H9 (cell line): ENCODE results near the gene WDR5. TPM values are rescaled to one million over a fixed set of nuclear protein-coding genes. Genes with fewer than 3 reads are reported as not detected.

ENCODE experiments used
- DNase-seq: peaks from one replicate; pipeline ENCODE4 v3.0.0-alpha.2; 2017
- H2AFZ ChIP-seq: one replicate; pipeline ENCODE4 v1.6.1; 2013; ENCODE audit warnings: mild to moderate bottlenecking, low read length, control low read depth, moderate library complexity
- H2AK5ac ChIP-seq: 2 replicates; pipeline ENCODE4 v1.6.1; 2013; ENCODE audit warnings: low read length, control low read depth, mixed read lengths; ENCODE audit not compliant: insufficient read length
- H2BK120ac ChIP-seq: one replicate; pipeline ENCODE4 v1.6.1; 2013; ENCODE audit warnings: low read depth, mild to moderate bottlenecking, low read length, control low read depth, inconsistent platforms; ENCODE audit not compliant: poor library complexity, severe bottlenecking
- H2BK12ac ChIP-seq: 2 replicates; pipeline ENCODE4 v1.6.1; 2013; ENCODE audit warnings: low read length, control low read depth, mixed read lengths, low read depth; ENCODE audit not compliant: insufficient read length
- H2BK15ac ChIP-seq: 2 replicates; pipeline ENCODE4 v1.6.1; 2013; ENCODE audit warnings: low read depth, low read length, control low read depth
- H2BK20ac ChIP-seq: one replicate; pipeline ENCODE4 v1.6.1; 2013; ENCODE audit warnings: low read depth, mild to moderate bottlenecking, low read length, control low read depth, inconsistent platforms; ENCODE audit not compliant: poor library complexity, severe bottlenecking
- H2BK5ac ChIP-seq: 2 replicates; pipeline ENCODE4 v1.6.1; 2013; ENCODE audit warnings: low read length, control low read depth, mixed read lengths; ENCODE audit not compliant: insufficient read length
- H3K14ac ChIP-seq: 2 replicates; pipeline ENCODE4 v1.6.1; 2013; ENCODE audit warnings: low read length, control low read depth; ENCODE audit not compliant: insufficient read depth
- H3K18ac ChIP-seq: 2 replicates; pipeline ENCODE4 v1.6.1; 2013; ENCODE audit warnings: low read depth, mild to moderate bottlenecking, mixed read lengths, low read length, control low read depth; ENCODE audit not compliant: insufficient read length
- H3K23ac ChIP-seq: 2 replicates; pipeline ENCODE4 v1.6.1; 2013; ENCODE audit warnings: low read length, control low read depth, mixed read lengths, low read depth; ENCODE audit not compliant: insufficient read length
- H3K23me2 ChIP-seq: 2 replicates; pipeline ENCODE4 v1.6.1; 2013; ENCODE audit warnings: low read depth, mild to moderate bottlenecking, mixed read lengths, low read length, control low read depth; ENCODE audit not compliant: insufficient read length, poor library complexity, severe bottlenecking
- H3K27ac ChIP-seq: 2 replicates; pipeline ENCODE4 v1.5.1; 2013; ENCODE audit warnings: low read length, control low read depth, mixed read lengths, low read depth; ENCODE audit not compliant: insufficient read length
- H3K27me3 ChIP-seq: 2 replicates; pipeline ENCODE4 v1.6.1; 2013; ENCODE audit warnings: low read length, control low read depth, inconsistent platforms; ENCODE audit not compliant: insufficient read depth
- H3K4ac ChIP-seq: 2 replicates; pipeline ENCODE4 v1.6.1; 2013; ENCODE audit warnings: low read depth, mild to moderate bottlenecking, control low read depth, inconsistent platforms, low read length, moderate library complexity
- H3K4me1 ChIP-seq: 2 replicates; pipeline ENCODE4 v1.6.1; 2013; ENCODE audit warnings: low read length, control low read depth, inconsistent platforms; ENCODE audit not compliant: insufficient read depth
- H3K4me2 ChIP-seq: 2 replicates; pipeline ENCODE4 v1.6.1; 2013; ENCODE audit warnings: low read length, control low read depth, mixed read lengths; ENCODE audit not compliant: insufficient read length, insufficient read depth
- H3K56ac ChIP-seq: 2 replicates; pipeline ENCODE4 v1.6.1; 2013; ENCODE audit warnings: low read depth, mild to moderate bottlenecking, mixed read lengths, low read length, control low read depth; ENCODE audit not compliant: insufficient read length
- H3K79me1 ChIP-seq: 2 replicates; pipeline ENCODE4 v1.6.1; 2013; ENCODE audit warnings: low read depth, mild to moderate bottlenecking, moderate library complexity, low read length, control low read depth, inconsistent platforms; ENCODE audit not compliant: insufficient read depth, poor library complexity, severe bottlenecking
- H3K79me2 ChIP-seq: 2 replicates; pipeline ENCODE4 v1.6.1; 2013; ENCODE audit warnings: low read length, control low read depth, inconsistent platforms; ENCODE audit not compliant: insufficient read depth
- H3K9ac ChIP-seq: 2 replicates; pipeline ENCODE4 v1.6.1; 2013; ENCODE audit warnings: low read length, control low read depth, mixed read lengths; ENCODE audit not compliant: insufficient read length; ENCODE audit errors: extremely low read depth
- H3K9me3 ChIP-seq: one replicate; pipeline ENCODE4 v1.6.1; 2013; ENCODE audit warnings: low read depth, low read length, inconsistent platforms; ENCODE audit not compliant: control insufficient read depth
- H3T11ph ChIP-seq: one replicate; pipeline ENCODE4 v1.6.1; 2013; ENCODE audit warnings: mild to moderate bottlenecking, low read length, control low read depth, inconsistent platforms
- H4K20me1 ChIP-seq: one replicate; pipeline ENCODE4 v1.6.1; 2013; ENCODE audit not compliant: control insufficient read depth, insufficient read length, insufficient read depth
- H4K5ac ChIP-seq: 2 replicates; pipeline ENCODE4 v1.6.1; 2013; ENCODE audit warnings: low read depth, mild to moderate bottlenecking, mixed read lengths, low read length, control low read depth; ENCODE audit not compliant: insufficient read length
- H4K8ac ChIP-seq: replicated peaks from 2 replicates; pipeline ENCODE4 v1.6.1; 2013; ENCODE audit warnings: low read length, control low read depth, mixed read lengths, low read depth; ENCODE audit not compliant: insufficient read length
- H4K91ac ChIP-seq: 2 replicates; pipeline ENCODE4 v1.6.1; 2013; ENCODE audit warnings: low read depth, mild to moderate bottlenecking, moderate library complexity, mixed read lengths, low read length, control low read depth; ENCODE audit not compliant: insufficient read length
- H3K27ac Mint-ChIP-seq, 3 experiments: 2 replicates in 2 of 3; 3 replicates in 1 of 3; pipeline ENCODE4 v1.8.0; 2020 to 2021; ENCODE audit warnings: mixed read lengths in 3 of 3, mild to moderate bottlenecking in 1 of 3, moderate library complexity in 1 of 3
- H3K27me3 Mint-ChIP-seq: 2 replicates; pipeline ENCODE4 v1.8.0; 2021; ENCODE audit warnings: low read depth, mild to moderate bottlenecking, moderate library complexity, mixed read lengths
- H3K36me3 Mint-ChIP-seq, 3 experiments: 2 replicates in 2 of 3; 3 replicates in 1 of 3; pipeline ENCODE4 v1.8.0; 2020 to 2021; ENCODE audit warnings: low read depth in 3 of 3, mixed read lengths in 3 of 3; ENCODE audit not compliant: insufficient read depth in 1 of 3
- H3K4me1 Mint-ChIP-seq, 2 experiments: 2 replicates each; pipeline ENCODE4 v1.8.0; 2020; ENCODE audit warnings: mixed read lengths in 2 of 2
- H3K4me3 Mint-ChIP-seq, 2 experiments: 2 replicates in 1 of 2; 3 replicates in 1 of 2; pipeline ENCODE4 v1.8.0; 2020 to 2021; ENCODE audit warnings: mild to moderate bottlenecking in 2 of 2, mixed read lengths in 2 of 2, moderate library complexity in 1 of 2
- H3K9me3 Mint-ChIP-seq, 2 experiments: 2 replicates in 1 of 2; 3 replicates in 1 of 2; pipeline ENCODE4 v1.8.0; 2020; ENCODE audit warnings: mild to moderate bottlenecking in 2 of 2, mixed read lengths in 2 of 2, moderate library complexity in 1 of 2
- WGBS: extraction: QIAGEN DNeasy Blood & Tissue Kit; methylation state at CpG from one replicate; pipeline ENCODE4 v1.1.7; 2013; ENCODE audit warnings: missing lambda C conversion rate, low lambda C conversion rate, mixed read lengths; ENCODE audit not compliant: insufficient read length; ENCODE audit errors: extremely low coverage; 5-methylcytosine and 5-hydroxymethylcytosine counted together
- total RNA-seq: library from RNA; stranded (reverse); gene quantifications from 2 replicates; pipeline ENCODE4 v1.2.1, GENCODE V29; 2021
- TF ChIP-seq, protein P1 (sequence below): fragments of 200-600 bp; sonication (generic); conservative IDR thresholded peaks from 3 replicates; pipeline ENCODE4 v1.8.0; 2021; ENCODE audit warnings: antibody characterized with exemption, mild to moderate bottlenecking

The WDR5 gene
- total RNA-seq, 1 experiment from 2014 or later: 72.3 TPM

- H2BK20ac ChIP-seq: no peak overlapping the region
- H3K14ac ChIP-seq: 0 out of 2 replicates have a peak overlapping the region, but pooled peaks have one; percentile 15
- H2BK5ac ChIP-seq: no peak overlapping the region
- peaks cover 5% of the 10 kb centered on the region for H3K27me3 Mint-ChIP-seq
- no peak overlapping the region for H2AK5ac ChIP-seq
- no peaks in the 10 kb centered on the region for H3K9me3 ChIP-seq
- H3K4me3 Mint-ChIP-seq: no peak overlapping the region
- H3K23me2 ChIP-seq: no peaks in the 10 kb centered on the region
- no peak overlapping the region for H3K23ac ChIP-seq
- H3T11ph ChIP-seq: no peak overlapping the region
- H4K5ac ChIP-seq: no peak overlapping the region
- H3K9ac ChIP-seq: no peak overlapping the region
- no peak overlapping the region for H2AFZ ChIP-seq
- TF ChIP-seq, protein P1, sequence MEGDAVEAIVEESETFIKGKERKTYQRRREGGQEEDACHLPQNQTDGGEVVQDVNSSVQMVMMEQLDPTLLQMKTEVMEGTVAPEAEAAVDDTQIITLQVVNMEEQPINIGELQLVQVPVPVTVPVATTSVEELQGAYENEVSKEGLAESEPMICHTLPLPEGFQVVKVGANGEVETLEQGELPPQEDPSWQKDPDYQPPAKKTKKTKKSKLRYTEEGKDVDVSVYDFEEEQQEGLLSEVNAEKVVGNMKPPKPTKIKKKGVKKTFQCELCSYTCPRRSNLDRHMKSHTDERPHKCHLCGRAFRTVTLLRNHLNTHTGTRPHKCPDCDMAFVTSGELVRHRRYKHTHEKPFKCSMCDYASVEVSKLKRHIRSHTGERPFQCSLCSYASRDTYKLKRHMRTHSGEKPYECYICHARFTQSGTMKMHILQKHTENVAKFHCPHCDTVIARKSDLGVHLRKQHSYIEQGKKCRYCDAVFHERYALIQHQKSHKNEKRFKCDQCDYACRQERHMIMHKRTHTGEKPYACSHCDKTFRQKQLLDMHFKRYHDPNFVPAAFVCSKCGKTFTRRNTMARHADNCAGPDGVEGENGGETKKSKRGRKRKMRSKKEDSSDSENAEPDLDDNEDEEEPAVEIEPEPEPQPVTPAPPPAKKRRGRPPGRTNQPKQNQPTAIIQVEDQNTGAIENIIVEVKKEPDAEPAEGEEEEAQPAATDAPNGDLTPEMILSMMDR: no peak
- no peaks in the 10 kb centered on the region for H3K79me2 ChIP-seq
- H3K4me1 Mint-ChIP-seq: peaks cover 3 to 12% of the 10 kb centered on the region in 2 experiments; a peak in 3 of 4 replicates
- H3K27ac Mint-ChIP-seq: peak overlapping the region in 2 of 3 experiments; percentile 25 to 40; a peak in 2 of 7 replicates
- H2BK120ac ChIP-seq: no peak overlapping the region
- H3K56ac ChIP-seq: no peak overlapping the region
- peaks cover 0 to 3% (median 0%) of the 10 kb centered on the region in 3 experiments; a peak in 2 of 7 replicates for H3K36me3 Mint-ChIP-seq
- no peak overlapping the region for H3K4ac ChIP-seq
- WGBS: no CpG with 5 or more reads among the region's 30 CpGs
- no peaks in the 10 kb centered on the region for H3K79me1 ChIP-seq
- H3K18ac ChIP-seq: no peak overlapping the region
- H2BK12ac ChIP-seq: no peak overlapping the region
- H4K8ac ChIP-seq: no peak overlapping the region
- no peaks in the 10 kb centered on the region for H3K4me1 ChIP-seq
- no peak overlapping the region for H2BK15ac ChIP-seq
- peaks cover 2% of the 10 kb centered on the region for H4K20me1 ChIP-seq
- peaks cover 7 to 8% of the 10 kb centered on the region in 2 experiments for H3K9me3 Mint-ChIP-seq
- no peak overlapping the region for H3K27ac ChIP-seq
- H3K27me3 ChIP-seq: no peaks in the 10 kb centered on the region
- no peak overlapping the region for H3K4me2 ChIP-seq
- no peak overlapping the region for H4K91ac ChIP-seq
- no peak for DNase-seq
Observed at GRCh38 chr9:134178768-134179551, 43.1 kb downstream of the WDR5 start.
